T-helper 2 cell treated with Interferon-gamma antibody and Interleukin-4, amounts not matched to agents 5 μg/mL and 100 μg/mL, for 36 hours (primary cell): ENCODE measurements around the gene KHNYN.

Experiments
- DNase-seq: peaks from one replicate; pipeline ENCODE4 v3.0.0; 2021; ENCODE audit warnings: low spot score
- H3K27ac Mint-ChIP-seq: one replicate; pipeline ENCODE4 v1.8.0; 2021; ENCODE audit warnings: mild to moderate bottlenecking, mixed read lengths
- H3K27me3 Mint-ChIP-seq: one replicate; pipeline ENCODE4 v1.8.0; 2021; ENCODE audit warnings: low read depth, mixed read lengths
- H3K36me3 Mint-ChIP-seq: one replicate; pipeline ENCODE4 v1.8.0; 2021; ENCODE audit warnings: low read depth, mixed read lengths
- H3K4me1 Mint-ChIP-seq: one replicate; pipeline ENCODE4 v1.8.0; 2021; ENCODE audit warnings: low read depth, mixed read lengths
- H3K4me3 Mint-ChIP-seq: one replicate; pipeline ENCODE4 v1.8.0; 2022; ENCODE audit warnings: mild to moderate bottlenecking, moderate library complexity, mixed read lengths
- H3K9me3 Mint-ChIP-seq: one replicate; pipeline ENCODE4 v1.8.0; 2021; ENCODE audit warnings: mixed read lengths

The KHNYN gene

GRCh38 chr14:24425704-24426103 lies 4.0 kb upstream of the KHNYN start:
- H3K36me3 Mint-ChIP-seq, result no peaks in the 10 kb centered on the region
- no peaks in the 10 kb centered on the region for H3K9me3 Mint-ChIP-seq
- H3K4me3 Mint-ChIP-seq, result no peak overlapping the region
- no peak overlapping the region for H3K27ac Mint-ChIP-seq
- no peaks in the 10 kb centered on the region for H3K27me3 Mint-ChIP-seq
- no peak for DNase-seq
- peaks cover 29% of the 10 kb centered on the region for H3K4me1 Mint-ChIP-seq

- no peak for DNase-seq
- H3K4me1 Mint-ChIP-seq, result peaks cover 33% of the 10 kb centered on the region
- H3K4me3 Mint-ChIP-seq, result no peak overlapping the region
- H3K27ac Mint-ChIP-seq, result peak overlapping the region; percentile 67
- H3K9me3 Mint-ChIP-seq, result no peaks in the 10 kb centered on the region
- no peaks in the 10 kb centered on the region for H3K27me3 Mint-ChIP-seq
- peaks cover 4% of the 10 kb centered on the region for H3K36me3 Mint-ChIP-seq
These were observed 3.4 kb upstream of the KHNYN start for GRCh38 chr14:24426150-24426911.

- no peak overlapping the region for H3K4me3 Mint-ChIP-seq
- peaks cover 39% of the 10 kb centered on the region for H3K4me1 Mint-ChIP-seq
- no peaks in the 10 kb centered on the region for H3K27me3 Mint-ChIP-seq
These were observed 2.7 kb upstream of the KHNYN start for GRCh38 chr14:24426912-24427536.

GRCh38 chr14:24427537-24428508 lies 1.9 kb upstream of the KHNYN start:
- Mint-ChIP-seq H3K4me3 (peak overlapping the region; percentile 34), H3K36me3 (peaks cover 14% of the 10 kb centered on the region), H3K27me3 (no peaks in the 10 kb centered on the region), H3K9me3 (no peaks in the 10 kb centered on the region), H3K4me1 (peaks cover 40% of the 10 kb centered on the region), H3K27ac (peak overlapping the region; percentile 82)
- DNase-seq, result no peak

More at GRCh38 chr14:24426912-24427536, 2.7 kb upstream of the KHNYN start:
- Mint-ChIP-seq H3K27ac (no peak overlapping the region), H3K9me3 (no peaks in the 10 kb centered on the region), H3K36me3 (peaks cover 11% of the 10 kb centered on the region)
- no peak for DNase-seq

DNA sequence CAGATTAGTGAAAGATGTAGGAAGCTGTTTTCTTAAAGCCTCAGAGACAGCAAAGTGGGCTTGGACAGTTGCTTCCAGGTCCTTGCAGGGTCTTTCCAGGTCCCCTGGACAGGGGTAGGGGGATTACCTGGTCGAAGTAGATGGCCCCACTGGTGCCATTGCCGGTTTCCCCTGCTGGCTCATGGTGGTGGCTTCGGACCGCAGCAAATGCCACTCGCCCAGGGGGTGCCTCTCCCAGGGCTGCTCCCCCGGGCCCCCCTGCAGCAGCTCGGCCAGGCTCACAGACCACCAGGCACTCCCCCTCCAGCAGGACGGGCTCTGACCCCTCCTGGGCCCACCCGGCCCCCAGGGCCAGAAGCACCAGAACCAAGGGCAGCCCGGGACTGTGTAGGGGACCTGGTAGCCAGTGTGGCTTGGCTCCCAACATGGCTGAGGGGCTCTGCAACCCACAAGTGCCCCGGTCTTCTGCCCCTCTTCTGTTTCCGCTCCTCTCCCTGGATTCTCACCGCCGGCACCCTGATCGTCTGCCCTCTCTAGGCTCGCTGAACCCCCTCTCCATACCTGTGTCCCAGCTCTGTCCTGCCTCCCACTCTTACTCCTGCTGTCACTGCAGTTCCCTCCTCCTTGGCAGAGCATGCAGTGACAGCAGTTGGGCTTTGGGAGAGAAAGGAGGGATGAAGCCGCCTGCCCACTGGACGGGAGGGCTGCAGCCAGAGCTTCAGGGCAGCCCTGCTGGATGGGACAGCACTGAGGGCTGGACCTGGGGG lies 943 bp upstream of the KHNYN start:
- Mint-ChIP-seq H3K4me3 (peak overlapping the region; percentile 92), H3K36me3 (peaks cover 24% of the 10 kb centered on the region), H3K9me3 (no peaks in the 10 kb centered on the region), H3K27me3 (no peaks in the 10 kb centered on the region), H3K4me1 (peaks cover 42% of the 10 kb centered on the region), H3K27ac (peak overlapping the region; percentile 98)
- no peak for DNase-seq

GRCh38 chr14:24430143-24430681 lies 458 bp downstream of the KHNYN start:
- no peak for DNase-seq
- H3K27ac Mint-ChIP-seq, result peak overlapping the region; percentile 94
- H3K9me3 Mint-ChIP-seq, result no peaks in the 10 kb centered on the region
- H3K4me1 Mint-ChIP-seq, result peaks cover 43% of the 10 kb centered on the region
- peaks cover 34% of the 10 kb centered on the region for H3K36me3 Mint-ChIP-seq
- peak overlapping the region; percentile 87 for H3K4me3 Mint-ChIP-seq
- no peaks in the 10 kb centered on the region for H3K27me3 Mint-ChIP-seq

DNA sequence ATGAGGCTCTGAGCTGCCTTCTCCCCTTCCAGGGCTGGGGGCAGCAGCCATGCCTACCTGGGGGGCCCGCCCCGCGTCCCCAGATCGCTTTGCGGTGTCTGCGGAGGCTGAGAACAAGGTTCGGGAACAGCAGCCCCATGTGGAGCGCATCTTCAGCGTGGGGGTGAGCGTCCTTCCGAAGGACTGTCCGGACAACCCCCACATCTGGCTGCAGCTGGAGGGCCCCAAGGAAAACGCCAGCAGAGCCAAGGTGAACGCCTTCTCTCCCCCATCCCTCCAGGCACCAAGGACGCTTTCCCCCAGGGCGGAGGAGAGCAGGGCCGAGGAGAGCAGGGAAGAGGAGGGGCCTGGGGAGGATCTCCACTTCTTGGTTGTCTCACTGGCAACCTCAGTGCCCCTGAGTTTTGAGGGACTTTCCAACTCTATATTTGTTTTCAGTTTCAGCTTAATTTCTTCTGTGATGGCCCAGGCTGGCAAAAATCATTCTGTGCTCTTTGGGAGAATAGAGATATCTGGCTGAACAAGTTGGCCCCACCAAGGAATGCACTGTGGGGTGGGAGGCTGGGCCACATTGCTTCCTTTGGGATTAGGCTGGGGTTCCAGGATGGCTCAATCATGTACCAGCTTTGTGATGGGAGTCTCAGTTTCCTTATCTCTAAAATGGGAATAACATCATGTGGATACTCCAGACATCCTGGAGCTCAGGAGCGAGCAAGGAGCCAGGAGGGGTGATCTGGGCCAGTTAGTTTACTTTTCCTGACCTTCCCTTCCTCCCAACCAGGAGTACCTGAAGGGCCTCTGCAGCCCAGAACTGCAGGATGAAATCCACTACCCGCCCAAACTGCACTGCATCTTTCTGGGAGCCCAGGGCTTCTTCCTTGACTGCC lies 1.2 kb downstream of the KHNYN start:
- Mint-ChIP-seq H3K27me3 (no peaks in the 10 kb centered on the region), H3K27ac (peak overlapping the region; percentile 94), H3K4me3 (peak overlapping the region; percentile 87), H3K9me3 (no peaks in the 10 kb centered on the region), H3K4me1 (peaks cover 38% of the 10 kb centered on the region), H3K36me3 (peaks cover 39% of the 10 kb centered on the region)
- peak; percentile 67 for DNase-seq

GRCh38 chr14:24431569-24432258 lies 2.0 kb downstream of the KHNYN start:
- Mint-ChIP-seq H3K4me1 (peaks cover 36% of the 10 kb centered on the region), H3K36me3 (peaks cover 43% of the 10 kb centered on the region), H3K4me3 (peak overlapping the region; percentile 87), H3K27me3 (no peaks in the 10 kb centered on the region), H3K9me3 (no peaks in the 10 kb centered on the region), H3K27ac (peak overlapping the region; percentile 94)
- peak; percentile 87 for DNase-seq

DNA sequence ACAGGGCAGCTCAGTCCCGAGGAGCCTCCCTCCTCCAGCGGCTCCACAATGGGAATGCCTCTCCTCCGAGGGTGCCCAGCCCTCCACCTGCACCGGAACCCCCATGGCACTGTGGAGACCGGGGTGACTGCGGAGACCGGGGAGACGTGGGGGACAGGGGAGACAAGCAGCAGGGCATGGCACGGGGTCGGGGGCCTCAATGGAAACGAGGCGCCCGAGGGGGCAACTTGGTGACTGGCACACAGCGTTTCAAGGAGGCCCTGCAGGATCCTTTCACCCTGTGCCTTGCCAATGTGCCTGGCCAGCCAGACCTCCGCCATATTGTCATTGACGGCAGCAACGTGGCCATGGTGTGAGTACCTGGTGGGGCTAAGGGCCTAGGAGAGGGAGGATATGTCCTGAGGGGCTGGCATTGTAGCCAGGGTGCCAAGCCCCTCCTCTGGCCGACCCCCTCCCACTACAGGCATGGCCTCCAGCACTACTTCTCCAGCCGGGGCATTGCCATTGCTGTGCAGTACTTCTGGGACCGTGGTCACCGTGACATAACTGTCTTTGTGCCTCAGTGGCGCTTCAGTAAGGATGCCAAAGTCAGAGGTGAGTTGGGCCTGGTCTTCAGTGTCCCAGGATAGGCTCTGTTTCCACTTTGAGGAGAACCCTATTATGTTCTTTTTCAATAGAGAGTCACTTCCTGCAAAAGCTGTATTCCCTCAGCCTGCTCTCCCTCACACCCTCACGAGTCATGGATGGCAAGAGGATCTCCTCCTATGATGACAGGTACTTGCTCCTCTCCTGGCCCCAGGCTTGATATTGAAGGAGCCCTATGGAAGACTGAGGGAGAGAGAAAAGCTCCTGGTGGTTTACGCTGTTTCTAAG lies 2.7 kb downstream of the KHNYN start:
- Mint-ChIP-seq H3K27me3 (no peaks in the 10 kb centered on the region), H3K27ac (no peak overlapping the region), H3K4me3 (no peak overlapping the region), H3K9me3 (no peaks in the 10 kb centered on the region), H3K36me3 (peaks cover 50% of the 10 kb centered on the region), H3K4me1 (peaks cover 39% of the 10 kb centered on the region)
- no peak for DNase-seq

DNA sequence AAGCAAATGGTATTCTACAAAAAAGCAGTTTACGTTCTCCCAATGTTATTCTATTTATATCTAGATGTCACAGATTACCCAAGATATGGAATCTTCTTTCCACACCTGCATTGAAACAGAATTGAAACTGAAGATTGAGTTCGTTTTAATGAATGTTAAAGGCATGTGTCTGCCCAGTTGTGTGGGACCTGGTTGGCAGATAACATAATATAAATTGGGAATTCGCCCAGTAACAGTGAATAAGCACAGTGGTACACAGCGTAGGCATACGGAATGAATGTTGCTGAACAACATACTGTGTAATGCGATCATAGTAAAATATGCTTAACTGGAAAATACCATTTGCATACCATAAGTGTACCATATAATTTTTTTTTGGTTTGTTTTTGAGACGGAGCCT lies 4.3 kb downstream of the KHNYN start:
- Mint-ChIP-seq H3K27ac (no peak overlapping the region), H3K27me3 (no peaks in the 10 kb centered on the region), H3K36me3 (peaks cover 63% of the 10 kb centered on the region), H3K9me3 (no peaks in the 10 kb centered on the region), H3K4me3 (no peak overlapping the region), H3K4me1 (peaks cover 42% of the 10 kb centered on the region)
- no peak for DNase-seq

- Mint-ChIP-seq H3K36me3 (peaks cover 70% of the 10 kb centered on the region), H3K4me1 (peaks cover 42% of the 10 kb centered on the region), H3K27me3 (no peaks in the 10 kb centered on the region)
These were observed 4.9 kb downstream of the KHNYN start for GRCh38 chr14:24434676-24435075.

More at GRCh38 chr14:24434676-24435075, 4.9 kb downstream of the KHNYN start:
- DNase-seq, result no peak
- Mint-ChIP-seq H3K9me3 (no peaks in the 10 kb centered on the region), H3K4me3 (no peak overlapping the region), H3K27ac (no peak overlapping the region)
